Measurements from ENCODE around the gene UBC.
"Not testable (repeated sequence)": the region's sequence is repeated elsewhere in the genome, so short reads cannot be mapped to it uniquely, and the experiment has no call there.

The UBC gene

DNA sequence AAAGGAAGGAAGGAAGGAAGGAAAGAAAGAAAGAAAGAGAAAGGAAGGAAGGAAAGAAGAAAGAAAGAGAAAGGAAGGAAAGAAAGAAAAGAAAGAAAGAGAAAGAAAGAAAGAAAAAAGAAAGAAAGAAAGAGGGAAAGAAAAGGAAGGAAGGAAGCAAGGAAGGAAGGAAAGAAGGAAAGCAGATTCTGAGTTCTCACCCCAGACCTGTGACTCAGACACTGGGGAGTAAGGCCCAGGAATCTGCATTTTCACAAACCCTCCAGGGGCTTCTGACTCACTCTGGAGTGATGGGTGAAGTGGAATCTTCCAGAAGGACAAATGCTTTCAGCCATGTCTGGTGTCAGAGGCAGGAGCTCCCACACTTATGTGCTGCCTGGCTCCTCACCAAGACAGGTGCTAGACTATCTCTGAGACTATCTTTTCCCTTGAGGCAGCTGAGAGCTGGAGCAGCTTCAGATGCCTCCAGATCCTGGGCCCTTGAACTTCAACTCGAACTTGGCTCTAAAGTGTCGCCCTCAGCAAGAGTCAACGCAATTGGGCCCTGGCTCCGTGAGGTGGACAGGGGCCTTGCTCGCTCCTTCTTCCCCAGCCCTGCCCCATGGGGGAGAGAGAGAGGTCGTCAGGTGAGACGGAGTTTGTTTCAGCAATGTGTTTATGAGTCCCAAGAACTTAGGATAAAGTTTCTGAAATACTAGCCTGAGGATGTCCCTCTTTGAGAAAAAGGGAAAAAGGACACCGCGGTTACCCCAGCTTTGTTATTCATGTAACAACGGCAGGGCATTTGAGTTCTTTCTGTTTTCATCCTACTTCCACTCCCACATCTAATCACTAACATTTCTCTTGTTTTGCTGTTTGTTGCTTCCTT, 31.0 kb downstream of the UBC start:
- DNase-seq (ENCODE audit: low spot score) = no peak
- TF ChIP-seq, protein P1, sequence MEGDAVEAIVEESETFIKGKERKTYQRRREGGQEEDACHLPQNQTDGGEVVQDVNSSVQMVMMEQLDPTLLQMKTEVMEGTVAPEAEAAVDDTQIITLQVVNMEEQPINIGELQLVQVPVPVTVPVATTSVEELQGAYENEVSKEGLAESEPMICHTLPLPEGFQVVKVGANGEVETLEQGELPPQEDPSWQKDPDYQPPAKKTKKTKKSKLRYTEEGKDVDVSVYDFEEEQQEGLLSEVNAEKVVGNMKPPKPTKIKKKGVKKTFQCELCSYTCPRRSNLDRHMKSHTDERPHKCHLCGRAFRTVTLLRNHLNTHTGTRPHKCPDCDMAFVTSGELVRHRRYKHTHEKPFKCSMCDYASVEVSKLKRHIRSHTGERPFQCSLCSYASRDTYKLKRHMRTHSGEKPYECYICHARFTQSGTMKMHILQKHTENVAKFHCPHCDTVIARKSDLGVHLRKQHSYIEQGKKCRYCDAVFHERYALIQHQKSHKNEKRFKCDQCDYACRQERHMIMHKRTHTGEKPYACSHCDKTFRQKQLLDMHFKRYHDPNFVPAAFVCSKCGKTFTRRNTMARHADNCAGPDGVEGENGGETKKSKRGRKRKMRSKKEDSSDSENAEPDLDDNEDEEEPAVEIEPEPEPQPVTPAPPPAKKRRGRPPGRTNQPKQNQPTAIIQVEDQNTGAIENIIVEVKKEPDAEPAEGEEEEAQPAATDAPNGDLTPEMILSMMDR (IDR thresholded peaks at IDR 0.05; ENCODE audit: borderline replicate concordance, control extremely low read depth, extremely low read depth, insufficient read depth, missing control alignments) = no peak
- in situ Hi-C loops (cut with MboI; ENCODE audit: low sequenced_read_pairs, unreplicated experiment) = no loop called here

DNA sequence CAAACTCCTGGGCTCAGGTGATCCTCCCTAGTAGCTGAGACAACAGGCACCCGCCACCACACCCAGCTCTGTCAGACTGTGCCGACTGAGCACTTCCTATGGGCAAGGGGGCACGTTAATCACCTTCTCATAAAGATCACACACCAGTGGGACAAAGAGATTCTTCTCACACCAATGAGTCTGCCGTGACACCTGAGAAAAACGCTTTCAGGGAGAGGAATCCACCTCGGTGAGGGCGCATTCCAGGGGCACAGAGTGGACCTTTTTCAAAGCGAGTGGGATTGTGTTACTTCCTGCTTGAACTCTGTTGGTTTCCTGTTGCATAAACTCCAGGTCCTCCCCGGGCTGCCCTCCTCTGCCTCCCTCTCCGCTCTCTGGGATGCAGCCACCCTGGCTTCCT, 33.3 kb downstream of the UBC start:
- in situ Hi-C loops (cut with MboI; ENCODE audit: low sequenced_read_pairs, unreplicated experiment) = no loop called here
- TF ChIP-seq, protein P1 (IDR thresholded peaks at IDR 0.05; ENCODE audit: borderline replicate concordance, control extremely low read depth, extremely low read depth, insufficient read depth, missing control alignments) = no peak
- no peak for DNase-seq (ENCODE audit: low spot score)

DNA sequence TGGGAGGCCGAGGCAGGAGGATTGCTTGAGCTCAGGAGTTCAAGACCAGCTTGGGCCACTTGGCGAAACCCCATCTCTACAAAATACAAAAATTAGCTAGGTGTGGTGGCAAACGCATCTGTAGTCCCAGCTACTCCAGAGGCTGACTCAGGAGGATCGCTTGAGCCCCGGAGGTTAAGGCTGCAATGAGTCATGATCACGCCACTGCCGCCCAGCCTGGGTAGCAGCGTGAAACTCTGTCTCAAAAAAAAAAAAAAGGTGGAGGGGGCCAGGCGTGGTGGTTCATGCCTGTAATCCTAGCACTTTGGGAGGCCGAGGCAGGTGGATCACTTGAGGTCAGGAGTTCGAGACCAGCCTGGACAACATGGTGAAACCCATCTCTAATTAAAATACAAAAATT, 34.1 kb downstream of the UBC start:
- in situ Hi-C loops (cut with MboI; ENCODE audit: low sequenced_read_pairs, unreplicated experiment); DNase-seq (ENCODE audit: low spot score): not testable (repeated sequence)

DNA sequence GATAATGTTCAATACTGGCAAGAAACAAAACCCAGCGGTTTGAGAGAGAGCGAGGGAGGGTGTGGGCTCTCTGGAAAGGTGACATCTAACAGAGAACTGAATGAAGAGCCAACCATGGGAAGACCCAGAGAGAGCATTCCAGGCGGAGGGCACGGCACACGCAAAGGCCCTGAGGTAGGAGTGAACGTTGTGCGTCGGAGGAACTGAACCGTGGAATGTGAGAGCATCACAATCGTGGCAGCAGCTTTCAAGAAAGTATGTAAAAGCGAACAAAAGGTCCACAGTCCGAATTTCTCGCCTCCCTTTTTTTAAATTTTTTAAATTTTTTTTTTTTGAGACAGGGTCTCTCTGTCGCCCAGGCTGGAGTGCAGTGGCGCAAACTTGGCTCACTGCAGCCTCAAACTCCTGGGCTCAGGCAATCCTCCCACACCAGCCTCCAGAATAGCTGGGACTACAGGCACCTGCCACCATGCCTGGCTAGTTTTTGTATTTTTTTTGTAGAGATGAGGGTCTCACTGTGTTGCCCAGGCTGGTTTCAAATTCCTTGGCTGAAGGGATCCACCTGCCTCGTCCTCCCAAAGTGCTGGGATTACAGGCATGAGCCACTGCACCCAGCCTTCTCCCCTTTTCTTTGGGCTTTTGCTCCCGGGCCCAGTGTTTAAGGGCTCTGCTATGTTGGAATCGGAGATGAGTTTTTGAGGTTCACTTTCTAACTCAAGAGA, 35.5 kb downstream of the UBC start:
- DNase-seq (ENCODE audit: low spot score) = no peak
- in situ Hi-C loops (cut with MboI; ENCODE audit: low sequenced_read_pairs, unreplicated experiment) = no loop called here
- TF ChIP-seq, protein P1 (IDR thresholded peaks at IDR 0.05; ENCODE audit: borderline replicate concordance, control extremely low read depth, extremely low read depth, insufficient read depth, missing control alignments) = no peak

DNA sequence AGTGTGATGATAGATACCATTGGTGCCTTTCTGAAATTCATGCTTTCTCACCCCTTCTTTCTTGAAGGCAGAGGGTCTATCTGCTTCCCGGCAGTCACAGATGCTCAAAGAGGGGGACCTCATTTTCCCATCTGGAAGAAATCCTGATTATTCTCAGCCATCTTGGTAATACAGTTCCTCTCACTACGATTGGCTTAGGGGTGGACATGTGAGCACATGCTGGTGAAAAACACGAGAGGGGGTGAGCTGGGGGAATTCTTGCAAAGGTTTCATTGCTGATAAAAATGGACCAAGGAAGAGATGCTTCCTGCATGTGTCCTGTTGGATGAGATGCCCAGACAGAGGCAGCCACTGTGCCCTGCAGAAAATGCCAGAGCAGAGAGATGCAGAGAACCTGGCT, 37.0 kb downstream of the UBC start:
- TF ChIP-seq, protein P1 (IDR thresholded peaks at IDR 0.05; ENCODE audit: borderline replicate concordance, control extremely low read depth, extremely low read depth, insufficient read depth, missing control alignments) = no peak
- no peak for DNase-seq (ENCODE audit: low spot score)
- in situ Hi-C loops (cut with MboI; ENCODE audit: low sequenced_read_pairs, unreplicated experiment) = no loop called here

DNA sequence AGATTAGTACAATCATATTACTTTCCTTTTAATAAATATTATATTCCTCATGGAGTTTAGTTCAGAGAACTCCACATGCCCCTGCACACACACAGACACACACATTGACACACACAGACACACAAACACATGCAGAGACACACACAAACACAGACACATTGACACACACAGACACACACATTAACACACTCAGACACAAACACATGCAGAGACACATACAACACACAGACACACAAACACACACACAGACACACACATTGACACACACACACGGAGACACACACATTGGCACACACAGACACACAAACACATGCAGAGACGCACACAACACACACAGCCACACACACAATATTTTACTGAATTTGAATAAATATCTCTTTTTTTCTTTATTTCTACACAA, 38.3 kb downstream of the UBC start:
- no peak for DNase-seq (ENCODE audit: low spot score)
- TF ChIP-seq, protein P1 (IDR thresholded peaks at IDR 0.05; ENCODE audit: borderline replicate concordance, control extremely low read depth, extremely low read depth, insufficient read depth, missing control alignments) = no peak
- in situ Hi-C loops (cut with MboI; ENCODE audit: low sequenced_read_pairs, unreplicated experiment) = no loop called here

DNA sequence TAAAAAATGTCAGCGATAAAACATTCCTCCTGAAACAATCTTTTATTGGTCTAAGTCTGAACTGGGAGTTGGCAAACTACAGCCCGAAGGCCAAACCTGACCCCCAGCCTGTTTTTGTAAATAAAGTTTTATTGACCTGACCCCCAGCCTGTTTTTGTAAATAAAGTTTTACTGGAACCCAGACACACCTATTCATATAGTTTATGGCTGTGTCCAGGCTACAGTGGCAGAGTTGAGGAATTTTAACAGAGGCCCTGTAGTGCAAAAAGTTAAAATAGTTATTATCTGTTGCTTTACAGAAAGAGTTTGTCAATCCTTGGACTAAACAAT, 38.7 kb downstream of the UBC start:
- DNase-seq (ENCODE audit: low spot score) = no peak
- TF ChIP-seq, protein P1 (IDR thresholded peaks at IDR 0.05; ENCODE audit: borderline replicate concordance, control extremely low read depth, extremely low read depth, insufficient read depth, missing control alignments) = no peak
- in situ Hi-C loops (cut with MboI; ENCODE audit: low sequenced_read_pairs, unreplicated experiment) = no loop called here
